ENCODE data around the gene EGLN3. TPM values are rescaled to one million over a fixed set of nuclear protein-coding genes. Genes with fewer than 3 reads are reported as not detected.

Gene EGLN3
- total and polyA plus RNA-seq, 2 of the 13 experiments (the other 11 are each of a cell fraction or from before 2014, with no cell fraction given): 0.18 to 27.3 TPM

DNA sequence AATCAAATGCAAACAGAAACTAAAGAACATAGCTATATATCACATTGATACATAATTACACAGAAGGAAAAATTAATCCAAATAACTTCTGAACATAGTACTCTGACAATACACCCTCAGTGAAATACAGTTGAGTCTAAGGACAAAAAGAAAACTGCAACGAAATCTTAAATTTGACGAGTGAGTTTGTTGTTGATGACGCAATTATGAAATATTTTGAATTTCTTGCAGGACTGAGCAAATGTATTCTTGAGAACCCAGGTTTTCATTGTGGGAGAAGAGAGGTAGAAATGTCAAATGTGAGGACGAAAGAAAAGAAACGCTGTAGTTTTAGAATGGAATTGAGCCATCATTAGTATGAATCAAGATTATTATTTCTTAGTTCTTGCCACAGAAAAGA, 46.3 kb downstream of the EGLN3 start (continued):
- TF ChIP-seq, protein P1, sequence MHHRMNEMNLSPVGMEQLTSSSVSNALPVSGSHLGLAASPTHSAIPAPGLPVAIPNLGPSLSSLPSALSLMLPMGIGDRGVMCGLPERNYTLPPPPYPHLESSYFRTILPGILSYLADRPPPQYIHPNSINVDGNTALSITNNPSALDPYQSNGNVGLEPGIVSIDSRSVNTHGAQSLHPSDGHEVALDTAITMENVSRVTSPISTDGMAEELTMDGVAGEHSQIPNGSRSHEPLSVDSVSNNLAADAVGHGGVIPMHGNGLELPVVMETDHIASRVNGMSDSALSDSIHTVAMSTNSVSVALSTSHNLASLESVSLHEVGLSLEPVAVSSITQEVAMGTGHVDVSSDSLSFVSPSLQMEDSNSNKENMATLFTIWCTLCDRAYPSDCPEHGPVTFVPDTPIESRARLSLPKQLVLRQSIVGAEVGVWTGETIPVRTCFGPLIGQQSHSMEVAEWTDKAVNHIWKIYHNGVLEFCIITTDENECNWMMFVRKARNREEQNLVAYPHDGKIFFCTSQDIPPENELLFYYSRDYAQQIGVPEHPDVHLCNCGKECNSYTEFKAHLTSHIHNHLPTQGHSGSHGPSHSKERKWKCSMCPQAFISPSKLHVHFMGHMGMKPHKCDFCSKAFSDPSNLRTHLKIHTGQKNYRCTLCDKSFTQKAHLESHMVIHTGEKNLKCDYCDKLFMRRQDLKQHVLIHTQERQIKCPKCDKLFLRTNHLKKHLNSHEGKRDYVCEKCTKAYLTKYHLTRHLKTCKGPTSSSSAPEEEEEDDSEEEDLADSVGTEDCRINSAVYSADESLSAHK (CRISPR knock-in tag; IDR thresholded peaks at IDR 0.05; ENCODE audit: borderline replicate concordance): no peak
- TF ChIP-seq SNAPC2 (CRISPR knock-in tag; IDR thresholded peaks at IDR 0.05) (no peak), KLF15 (CRISPR knock-in tag; IDR thresholded peaks at IDR 0.05; ENCODE audit: borderline replicate concordance) (no peak), HOXA9 (CRISPR knock-in tag; IDR thresholded peaks at IDR 0.05; ENCODE audit: borderline replicate concordance) (no peak), FOXA3 (CRISPR knock-in tag; IDR thresholded peaks at IDR 0.05) (no peak)

DNA sequence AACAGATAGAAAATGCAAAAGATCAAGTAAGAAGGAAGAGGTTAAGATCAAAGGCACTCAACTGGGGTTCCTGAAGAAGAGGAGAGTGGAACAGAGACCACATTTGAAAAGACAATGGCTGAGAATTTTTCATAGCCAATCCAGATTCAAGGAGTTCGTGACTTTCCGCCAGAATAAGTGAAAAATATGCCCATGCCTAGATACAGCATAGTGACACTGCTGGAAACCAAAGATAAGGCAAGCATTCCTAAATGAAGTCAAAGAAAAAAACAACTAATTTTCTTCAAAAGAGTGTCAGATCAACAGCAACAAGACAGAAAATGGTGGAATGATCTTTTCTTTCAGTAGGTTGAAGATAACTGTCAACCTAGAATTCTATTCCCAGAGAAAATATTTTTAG, 47.5 kb downstream of the EGLN3 start:
- Histone ChIP-seq H3K4me3 (replicated peaks in 1 of 3; ENCODE audit: insufficient read depth in 1 of 3, low read depth in 2 of 3, low read length in 3 of 3) (no peak overlapping the region), H3K27ac (ENCODE audit: extremely low read length, insufficient read depth, low read length) (no peak overlapping the region), H4K20me1 (ENCODE audit: insufficient read depth, low read length) (no peaks in the 10 kb centered on the region), H3K79me2 (ENCODE audit: insufficient read depth, low read length) (no peaks in the 10 kb centered on the region), H3K9me3 (ENCODE audit: low read length) (no peaks in the 10 kb centered on the region), H3K36me3 (replicated peaks in 1 of 2; ENCODE audit: control insufficient read depth in 1 of 2, insufficient read depth in 2 of 2, low read length in 2 of 2) (no peaks in the 10 kb centered on the region), H2AFZ (ENCODE audit: low read length) (no peak overlapping the region), H3K4me2 (ENCODE audit: low read depth, low read length) (no peak overlapping the region), H3K9ac (ENCODE audit: insufficient read depth, low read depth, low read length) (no peak overlapping the region), H3K27me3 (ENCODE audit: control insufficient read depth in 1 of 2, insufficient read depth in 2 of 2, low read length in 2 of 2) (no peaks in the 10 kb centered on the region), H3K4me1 (ENCODE audit: insufficient read depth, low read length) (peaks cover 44% of the 10 kb centered on the region)
- DNase-seq (ENCODE audit: low spot score): no peak
- no TSS peak for BruUV-seq (replicated peaks)
- CTCF ChIA-PET (ENCODE audit: low intra/inter-chr PET ratio, low total read pairs): no interaction called here
- in situ Hi-C loops (cut with HindIII; ENCODE audit: extremely low pct_ligation_motif_present, low pct_unique_long_range_greater_than_20kb) (no loop called here), intact Hi-C loops (cut with micrococcal nuclease; ENCODE audit: unreplicated experiment) (no loop called here)
- 21% methylated on average over 2 of the region's 2 CpGs for WGBS (ENCODE audit: low lambda C conversion rate)
- no peak for ATAC-seq
- POLR2A ChIA-PET: no interaction called here
- no peak for FAIRE-seq
- TF ChIP-seq, protein P2, sequence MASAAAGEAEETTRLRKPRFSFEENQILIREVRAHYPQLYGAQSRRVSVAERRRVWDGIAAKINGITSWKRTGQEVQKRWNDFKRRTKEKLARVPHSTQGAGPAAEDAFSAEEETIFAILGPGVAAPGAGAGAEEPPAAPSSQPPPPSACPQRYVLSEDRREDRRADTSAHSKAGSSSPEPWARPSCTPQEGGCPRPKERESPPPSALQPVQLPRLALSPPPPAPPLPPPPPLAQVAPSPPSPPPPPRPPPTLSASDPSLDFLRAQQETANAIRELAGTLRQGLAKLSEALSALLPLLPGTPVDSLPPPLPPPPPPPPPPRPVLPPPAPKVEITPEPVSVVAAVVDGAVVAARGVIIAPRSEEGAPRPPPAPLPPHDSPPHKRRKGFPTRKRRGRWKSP (CRISPR knock-in tag; IDR thresholded peaks at IDR 0.05): no peak
- no peak for TF ChIP-seq ZMYM3 (CRISPR knock-in tag; IDR thresholded peaks at IDR 0.05)
- no peak for TF ChIP-seq ZNF24 (IDR thresholded peaks at IDR 0.05)
- TF ChIP-seq THYN1 (CRISPR knock-in tag; IDR thresholded peaks at IDR 0.05; ENCODE audit: borderline replicate concordance, low read depth): no peak
- TF ChIP-seq POGZ (CRISPR knock-in tag; IDR thresholded peaks at IDR 0.05): no peak
- TF ChIP-seq, protein P3, sequence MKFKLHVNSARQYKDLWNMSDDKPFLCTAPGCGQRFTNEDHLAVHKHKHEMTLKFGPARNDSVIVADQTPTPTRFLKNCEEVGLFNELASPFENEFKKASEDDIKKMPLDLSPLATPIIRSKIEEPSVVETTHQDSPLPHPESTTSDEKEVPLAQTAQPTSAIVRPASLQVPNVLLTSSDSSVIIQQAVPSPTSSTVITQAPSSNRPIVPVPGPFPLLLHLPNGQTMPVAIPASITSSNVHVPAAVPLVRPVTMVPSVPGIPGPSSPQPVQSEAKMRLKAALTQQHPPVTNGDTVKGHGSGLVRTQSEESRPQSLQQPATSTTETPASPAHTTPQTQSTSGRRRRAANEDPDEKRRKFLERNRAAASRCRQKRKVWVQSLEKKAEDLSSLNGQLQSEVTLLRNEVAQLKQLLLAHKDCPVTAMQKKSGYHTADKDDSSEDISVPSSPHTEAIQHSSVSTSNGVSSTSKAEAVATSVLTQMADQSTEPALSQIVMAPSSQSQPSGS (CRISPR knock-in tag; IDR thresholded peaks at IDR 0.05): no peak
- no peak for TF ChIP-seq EZH2 (conservative IDR thresholded peaks at IDR 0.05; ENCODE audit: low read depth, low read length)
- TF ChIP-seq, protein P4, sequence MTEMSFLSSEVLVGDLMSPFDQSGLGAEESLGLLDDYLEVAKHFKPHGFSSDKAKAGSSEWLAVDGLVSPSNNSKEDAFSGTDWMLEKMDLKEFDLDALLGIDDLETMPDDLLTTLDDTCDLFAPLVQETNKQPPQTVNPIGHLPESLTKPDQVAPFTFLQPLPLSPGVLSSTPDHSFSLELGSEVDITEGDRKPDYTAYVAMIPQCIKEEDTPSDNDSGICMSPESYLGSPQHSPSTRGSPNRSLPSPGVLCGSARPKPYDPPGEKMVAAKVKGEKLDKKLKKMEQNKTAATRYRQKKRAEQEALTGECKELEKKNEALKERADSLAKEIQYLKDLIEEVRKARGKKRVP (CRISPR knock-in tag; IDR thresholded peaks at IDR 0.05): no peak
- no peak for TF ChIP-seq RBM22 (optimal IDR thresholded peaks at IDR 0.05; ENCODE audit: low read length)
- TF ChIP-seq ZMYM4 (CRISPR knock-in tag; IDR thresholded peaks at IDR 0.05): no peak
- TF ChIP-seq ZNF207 (IDR thresholded peaks at IDR 0.05; ENCODE audit: borderline replicate concordance): no peak
- TF ChIP-seq HNRNPUL1 (IDR thresholded peaks at IDR 0.05; ENCODE audit: low read depth, low read length): no peak
